ENCODE results near the gene RETREG3. TPM values are rescaled to one million over a fixed set of nuclear protein-coding genes. Genes with fewer than 3 reads are reported as not detected.

The RETREG3 gene
- polyA plus RNA-seq, 2 of the 4 experiments (the other 2 are of a cell fraction) = 24.2 to 28.3 TPM

DNA sequence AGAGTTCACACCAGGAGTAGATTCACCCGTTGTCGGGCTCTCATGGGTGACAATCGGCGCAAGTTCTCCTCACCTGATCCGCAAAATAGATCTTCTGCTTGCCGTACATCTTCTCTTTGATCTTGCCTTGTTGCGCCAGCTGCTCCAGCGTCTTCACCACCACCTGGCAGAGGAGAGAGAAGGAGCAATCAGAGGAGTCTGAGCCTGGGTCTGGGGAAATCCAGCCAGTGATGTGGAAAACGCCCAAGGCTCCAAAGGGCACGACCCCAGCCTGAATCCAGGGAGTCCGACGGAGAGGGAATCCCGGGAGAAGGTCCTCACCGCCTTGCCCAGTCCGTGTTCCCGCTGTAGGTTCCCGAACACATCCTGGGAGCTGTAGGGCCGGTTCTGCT is 32.0 kb downstream of the RETREG3 start:
- POLR2A ChIA-PET = interaction anchor here (0.5 to 3.0 kb wide), 10 partner anchors 11 to 196 kb away, joined by 3 to 51 read pairs (median 11); partner anchors contain the start of genes MLX, NAGLU, PLEKHH3 and RETREG3
- peak; percentile 44 to 58 for ATAC-seq
- 2% methylated on average over 18 of the region's 18 CpGs for WGBS (ENCODE audit: missing lambda C conversion rate)
- H3K4me3 ChIP-seq = peak overlapping the region; percentile 73
- CTCF ChIA-PET = interaction anchor here (1.1 to 15.8 kb wide), 32 partner anchors 11 to 255 kb away, joined by 3 to 394 read pairs (median 13); partner anchors contain the start of genes BECN1, CAVIN1, CCR10 and CNTNAP1
- H3K4me2 ChIP-seq = peak overlapping the region; percentile 92
- TF ChIP-seq HOXB5 (CRISPR knock-in tag; IDR thresholded peaks at IDR 0.05) (no peak), FOSL2 (IDR thresholded peaks at IDR 0.05) (no peak), FOSL2 (CRISPR knock-in tag; IDR thresholded peaks at IDR 0.05) (no peak), ATOH8 (CRISPR knock-in tag; IDR thresholded peaks at IDR 0.05; ENCODE audit: low read depth) (no peak), ZFP36 (IDR thresholded peaks at IDR 0.05; ENCODE audit: borderline replicate concordance, partially characterized antibody) (no peak), KDM1A (IDR thresholded peaks at IDR 0.05; ENCODE audit: low read depth) (no peak), ZC3H11A (IDR thresholded peaks at IDR 0.05) (no peak), EP300 (IDR thresholded peaks at IDR 0.05) (no peak)
- H3K27ac ChIP-seq = peak overlapping the region; percentile 87 to 94
- peak in 1 of 2 experiments; percentile 60 for DNase-seq (ENCODE audit: low read depth in 1 of 2, low spot score in 1 of 2)
- FAIRE-seq = no peak
- H3K9me3 ChIP-seq = no peaks in the 10 kb centered on the region
- H3K4me1 ChIP-seq = peaks cover 20% of the 10 kb centered on the region; the same call in 2 of the 3 replicates

DNA sequence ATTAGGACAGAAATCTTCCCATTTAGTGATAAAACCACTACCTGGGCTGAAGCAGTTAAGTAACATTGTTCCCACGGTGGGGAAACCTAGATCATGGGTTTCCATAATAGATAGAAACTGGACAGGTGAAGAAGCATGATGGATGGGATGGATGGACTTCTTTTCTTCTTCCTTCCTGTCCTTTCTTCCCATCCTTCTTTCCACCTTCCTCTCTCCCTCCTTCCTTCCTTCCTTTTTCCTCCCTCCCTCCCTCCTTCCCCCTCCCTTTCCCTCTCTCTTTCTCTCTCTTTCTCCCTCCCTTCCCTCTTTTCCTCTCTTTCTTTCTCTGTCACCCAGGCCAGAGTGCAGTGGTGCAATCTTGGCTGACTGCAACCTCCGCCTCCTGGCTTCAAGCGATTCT is 34.7 kb downstream of the RETREG3 start:
- H3K4me3 ChIP-seq = no peak overlapping the region
- no peaks in the 10 kb centered on the region for H3K9me3 ChIP-seq
- CTCF ChIA-PET = interaction anchor here (0.6 to 15.8 kb wide), 6 partner anchors 16 to 528 kb away, joined by 3 to 394 read pairs (median 3); partner anchors contain the start of genes AOC2, CCR10, PLEKHH3 and RETREG3
- TF ChIP-seq JUNB (IDR thresholded peaks at IDR 0.05) (no peak), MAFK (IDR thresholded peaks at IDR 0.05; ENCODE audit: partially characterized antibody) (no peak), CBX2 (IDR thresholded peaks at IDR 0.05; ENCODE audit: borderline replicate concordance, low read depth) (no peak), FOSB (CRISPR knock-in tag; IDR thresholded peaks at IDR 0.05) (no peak), NR3C1 (IDR thresholded peaks at IDR 0.05) (no peak), EHMT2 (IDR thresholded peaks at IDR 0.05; ENCODE audit: low read depth) (no peak), GATA3 (IDR thresholded peaks at IDR 0.05; ENCODE audit: borderline replicate concordance) (no peak), HEYL (CRISPR knock-in tag; IDR thresholded peaks at IDR 0.05) (no peak), MYC (IDR thresholded peaks at IDR 0.05; ENCODE audit: borderline replicate concordance, low read length) (no peak), ZSCAN20 (CRISPR knock-in tag; IDR thresholded peaks at IDR 0.05) (no peak), FOSL2 (IDR thresholded peaks at IDR 0.05) (no peak), FOSL2 (CRISPR knock-in tag; IDR thresholded peaks at IDR 0.05) (no peak), RAD21 (conservative IDR thresholded peaks at IDR 0.05 in 1 of 2, IDR thresholded peaks at IDR 0.05 in 1 of 2) (no peak), CEBPB (IDR thresholded peaks at IDR 0.05) (no peak), TFCP2L1 (CRISPR knock-in tag; IDR thresholded peaks at IDR 0.05) (no peak), FOXS1 (CRISPR knock-in tag; IDR thresholded peaks at IDR 0.05) (no peak), SMC3 (IDR thresholded peaks at IDR 0.05) (no peak)
- POLR2A ChIA-PET = interaction anchor here (0.5 kb wide), 1 partner anchor 613 kb away, joined by 3 read pairs; no protein-coding TSS in a partner anchor
- no peak for FAIRE-seq
- no peak for DNase-seq (ENCODE audit: low read depth in 1 of 2, low spot score in 1 of 2)
- ATAC-seq = no peak
- WGBS (ENCODE audit: missing lambda C conversion rate) = 77% methylated on average over 3 of the region's 3 CpGs
- H3K4me1 ChIP-seq = peaks cover 20% of the 10 kb centered on the region; the same call in 2 of the 3 replicates
- no peak overlapping the region for H3K27ac ChIP-seq
- H3K4me2 ChIP-seq = no peak overlapping the region

- FAIRE-seq = no peak
- peak overlapping the region in 1 of 2 experiments; percentile 13; a peak in 2 of 6 replicates for H3K27ac ChIP-seq
- no peak for TF ChIP-seq KDM5A (IDR thresholded peaks at IDR 0.05)
- TF ChIP-seq TFCP2L1 (CRISPR knock-in tag; IDR thresholded peaks at IDR 0.05) = no peak
- TF ChIP-seq HDAC2 (IDR thresholded peaks at IDR 0.05) = no peak
- TF ChIP-seq, protein P1, sequence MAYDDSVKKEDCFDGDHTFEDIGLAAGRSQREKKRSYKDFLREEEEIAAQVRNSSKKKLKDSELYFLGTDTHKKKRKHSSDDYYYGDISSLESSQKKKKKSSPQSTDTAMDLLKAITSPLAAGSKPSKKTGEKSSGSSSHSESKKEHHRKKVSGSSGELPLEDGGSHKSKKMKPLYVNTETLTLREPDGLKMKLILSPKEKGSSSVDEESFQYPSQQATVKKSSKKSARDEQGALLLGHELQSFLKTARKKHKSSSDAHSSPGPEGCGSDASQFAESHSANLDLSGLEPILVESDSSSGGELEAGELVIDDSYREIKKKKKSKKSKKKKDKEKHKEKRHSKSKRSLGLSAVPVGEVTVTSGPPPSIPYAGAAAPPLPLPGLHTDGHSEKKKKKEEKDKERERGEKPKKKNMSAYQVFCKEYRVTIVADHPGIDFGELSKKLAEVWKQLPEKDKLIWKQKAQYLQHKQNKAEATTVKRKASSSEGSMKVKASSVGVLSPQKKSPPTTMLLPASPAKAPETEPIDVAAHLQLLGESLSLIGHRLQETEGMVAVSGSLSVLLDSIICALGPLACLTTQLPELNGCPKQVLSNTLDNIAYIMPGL (CRISPR knock-in tag; IDR thresholded peaks at IDR 0.05; ENCODE audit: borderline replicate concordance) = no peak
- no peak for TF ChIP-seq SREBF2 (IDR thresholded peaks at IDR 0.05)
- TF ChIP-seq, protein P2, sequence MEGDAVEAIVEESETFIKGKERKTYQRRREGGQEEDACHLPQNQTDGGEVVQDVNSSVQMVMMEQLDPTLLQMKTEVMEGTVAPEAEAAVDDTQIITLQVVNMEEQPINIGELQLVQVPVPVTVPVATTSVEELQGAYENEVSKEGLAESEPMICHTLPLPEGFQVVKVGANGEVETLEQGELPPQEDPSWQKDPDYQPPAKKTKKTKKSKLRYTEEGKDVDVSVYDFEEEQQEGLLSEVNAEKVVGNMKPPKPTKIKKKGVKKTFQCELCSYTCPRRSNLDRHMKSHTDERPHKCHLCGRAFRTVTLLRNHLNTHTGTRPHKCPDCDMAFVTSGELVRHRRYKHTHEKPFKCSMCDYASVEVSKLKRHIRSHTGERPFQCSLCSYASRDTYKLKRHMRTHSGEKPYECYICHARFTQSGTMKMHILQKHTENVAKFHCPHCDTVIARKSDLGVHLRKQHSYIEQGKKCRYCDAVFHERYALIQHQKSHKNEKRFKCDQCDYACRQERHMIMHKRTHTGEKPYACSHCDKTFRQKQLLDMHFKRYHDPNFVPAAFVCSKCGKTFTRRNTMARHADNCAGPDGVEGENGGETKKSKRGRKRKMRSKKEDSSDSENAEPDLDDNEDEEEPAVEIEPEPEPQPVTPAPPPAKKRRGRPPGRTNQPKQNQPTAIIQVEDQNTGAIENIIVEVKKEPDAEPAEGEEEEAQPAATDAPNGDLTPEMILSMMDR (IDR thresholded peaks at IDR 0.05) = no peak
- TF ChIP-seq RCOR1 (IDR thresholded peaks at IDR 0.05; ENCODE audit: low read depth, low read length) = no peak
- TF ChIP-seq KDM1A (IDR thresholded peaks at IDR 0.05; ENCODE audit: low read depth) = no peak
- TF ChIP-seq POLR2A (IDR thresholded peaks at IDR 0.05; ENCODE audit: low read length) = no peak
- TF ChIP-seq TP53 (CRISPR knock-in tag; IDR thresholded peaks at IDR 0.05) = no peak
- TF ChIP-seq RFX5 (IDR thresholded peaks at IDR 0.05) = no peak
- TF ChIP-seq HOXB13 (CRISPR knock-in tag; IDR thresholded peaks at IDR 0.05; ENCODE audit: low read depth) = no peak
Measured at GRCh38 chr17:42573095-42573494, 36.1 kb downstream of the RETREG3 start.

More at GRCh38 chr17:42573095-42573494, 36.1 kb downstream of the RETREG3 start:
- Histone ChIP-seq H3K9me3 (no peaks in the 10 kb centered on the region), H3K4me1 (peaks cover 20% of the 10 kb centered on the region), H3K4me2 (no peak overlapping the region), H3K4me3 (no peak overlapping the region)
- ChIA-PET POLR2A (no interaction called here), CTCF (interaction anchor here (1.0 to 15.8 kb wide), 7 partner anchors 9 to 270 kb away, joined by 3 to 394 read pairs (median 4); partner anchors contain the start of genes CCR10 and PLEKHH3)
- no peak for ATAC-seq
- 78% methylated on average over 4 of the region's 4 CpGs for WGBS (ENCODE audit: missing lambda C conversion rate)
- no peak for DNase-seq (ENCODE audit: low read depth in 1 of 2, low spot score in 1 of 2)
